DND-41 (cell line): ENCODE data around the gene FGFBP2.

Source experiments
- ATAC-seq: fragments of 200-7000 bp; cut with Tn5 transposase; 3 replicates; pipeline ENCODE4 v1.9.1; 2021; ENCODE audit warnings: low read depth; ENCODE audit not compliant: insufficient read depth
- DNase-seq: peaks from one replicate; pipeline ENCODE4 v3.0.0-alpha.2; 2020
- H2AFZ ChIP-seq: 2 replicates; pipeline ENCODE4 v1.6.0; 2012; ENCODE audit warnings: low read depth, low read length
- H3K27ac ChIP-seq: 2 replicates; pipeline ENCODE4 v1.5.1; 2012; ENCODE audit warnings: low read length, inconsistent platforms
- H3K27me3 ChIP-seq: fragments of 200-600 bp; sonication (generic); 2 replicates; pipeline ENCODE4 v1.6.0; 2012; ENCODE audit warnings: low read length, mild to moderate bottlenecking, inconsistent platforms; ENCODE audit not compliant: insufficient read depth, poor library complexity
- H3K36me3 ChIP-seq: 2 replicates; pipeline ENCODE4 v1.5.1; 2012; ENCODE audit warnings: low read length, inconsistent platforms; ENCODE audit not compliant: insufficient read depth
- H3K4me1 ChIP-seq: 2 replicates; pipeline ENCODE4 v1.5.1; 2012; ENCODE audit warnings: mild to moderate bottlenecking, low read length; ENCODE audit not compliant: insufficient read depth
- H3K4me2 ChIP-seq: 2 replicates; pipeline ENCODE4 v1.6.0; 2012; ENCODE audit warnings: mild to moderate bottlenecking, moderate library complexity, low read length, inconsistent platforms; ENCODE audit not compliant: insufficient read depth
- H3K4me3 ChIP-seq, 2 experiments: fragments of 200-600 bp in 1 of 2; shearing (Covaris generic) in 1 of 2; 2 replicates each; pipeline ENCODE4 v1.5.1; 2012 to 2016; ENCODE audit warnings: inconsistent platforms in 2 of 2, low read length in 2 of 2, mild to moderate bottlenecking in 2 of 2, low read depth in 1 of 2, moderate library complexity in 1 of 2
- H3K79me2 ChIP-seq: 2 replicates; pipeline ENCODE4 v1.6.0; 2012; ENCODE audit warnings: low read length, inconsistent platforms; ENCODE audit not compliant: insufficient read depth
- H3K9ac ChIP-seq: 2 replicates; pipeline ENCODE4 v1.6.0; 2012; ENCODE audit warnings: low read depth, mild to moderate bottlenecking, inconsistent platforms, low read length, moderate library complexity
- H3K9me3 ChIP-seq: 2 replicates; pipeline ENCODE4 v1.5.1; 2012; ENCODE audit warnings: low read length, moderate library complexity, mild to moderate bottlenecking, inconsistent platforms; ENCODE audit not compliant: insufficient read depth, severe bottlenecking
- H4K20me1 ChIP-seq: 2 replicates; pipeline ENCODE4 v1.6.0; 2012; ENCODE audit warnings: low read length; ENCODE audit not compliant: insufficient read depth
- EZH2 ChIP-seq: IDR thresholded peaks from 3 replicates; pipeline ENCODE4 v1.6.1; 2012; ENCODE audit warnings: borderline replicate concordance, low read depth, mild to moderate bottlenecking, moderate library complexity, low read length, inconsistent platforms; ENCODE audit not compliant: severe bottlenecking
- TF ChIP-seq, protein P1 (sequence below): IDR thresholded peaks from 2 replicates; pipeline ENCODE4 v1.5.1; 2012; ENCODE audit warnings: borderline replicate concordance, low read length, moderate library complexity, mild to moderate bottlenecking; ENCODE audit not compliant: poor library complexity, severe bottlenecking; ENCODE audit errors: extremely low read depth

Gene FGFBP2, protein sequence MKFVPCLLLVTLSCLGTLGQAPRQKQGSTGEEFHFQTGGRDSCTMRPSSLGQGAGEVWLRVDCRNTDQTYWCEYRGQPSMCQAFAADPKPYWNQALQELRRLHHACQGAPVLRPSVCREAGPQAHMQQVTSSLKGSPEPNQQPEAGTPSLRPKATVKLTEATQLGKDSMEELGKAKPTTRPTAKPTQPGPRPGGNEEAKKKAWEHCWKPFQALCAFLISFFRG

DNA sequence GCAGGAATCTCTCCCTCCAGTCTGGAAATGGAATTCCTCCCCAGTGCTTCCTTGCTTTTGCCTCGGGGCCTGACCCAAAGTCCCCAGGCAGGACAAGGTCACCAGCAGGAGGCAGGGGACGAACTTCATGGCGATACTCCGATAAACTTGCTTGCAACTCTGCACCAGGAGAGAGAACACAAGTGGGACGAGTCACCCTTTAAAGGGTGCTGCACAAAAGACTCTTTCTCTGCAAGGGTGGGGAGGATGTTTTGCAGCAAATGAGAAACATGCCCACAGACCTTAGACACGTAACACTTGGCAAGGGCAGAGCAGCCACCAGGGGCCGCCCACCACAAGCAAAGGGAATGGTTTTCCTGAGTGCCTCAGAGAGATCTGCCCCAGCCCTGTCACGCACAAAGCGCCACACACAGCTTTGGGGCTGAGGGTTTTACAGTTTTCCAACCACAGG, at the start of gene FGFBP2:
Gene FGFBP2, minus strand, starts transcription at position 175 of the 451 bp plus-strand sequence. Its CDS starts 46 bp downstream, at position 129.
- TF ChIP-seq, protein P1, sequence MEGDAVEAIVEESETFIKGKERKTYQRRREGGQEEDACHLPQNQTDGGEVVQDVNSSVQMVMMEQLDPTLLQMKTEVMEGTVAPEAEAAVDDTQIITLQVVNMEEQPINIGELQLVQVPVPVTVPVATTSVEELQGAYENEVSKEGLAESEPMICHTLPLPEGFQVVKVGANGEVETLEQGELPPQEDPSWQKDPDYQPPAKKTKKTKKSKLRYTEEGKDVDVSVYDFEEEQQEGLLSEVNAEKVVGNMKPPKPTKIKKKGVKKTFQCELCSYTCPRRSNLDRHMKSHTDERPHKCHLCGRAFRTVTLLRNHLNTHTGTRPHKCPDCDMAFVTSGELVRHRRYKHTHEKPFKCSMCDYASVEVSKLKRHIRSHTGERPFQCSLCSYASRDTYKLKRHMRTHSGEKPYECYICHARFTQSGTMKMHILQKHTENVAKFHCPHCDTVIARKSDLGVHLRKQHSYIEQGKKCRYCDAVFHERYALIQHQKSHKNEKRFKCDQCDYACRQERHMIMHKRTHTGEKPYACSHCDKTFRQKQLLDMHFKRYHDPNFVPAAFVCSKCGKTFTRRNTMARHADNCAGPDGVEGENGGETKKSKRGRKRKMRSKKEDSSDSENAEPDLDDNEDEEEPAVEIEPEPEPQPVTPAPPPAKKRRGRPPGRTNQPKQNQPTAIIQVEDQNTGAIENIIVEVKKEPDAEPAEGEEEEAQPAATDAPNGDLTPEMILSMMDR, result peak; percentile 64
- no peak for TF ChIP-seq EZH2
- no peaks in the 10 kb centered on the region for H3K79me2 ChIP-seq
- no peaks in the 10 kb centered on the region for H3K4me1 ChIP-seq
- no peak within 1 kb of the TSS; the same call in 1 of the 2 replicates for H2AFZ ChIP-seq
- H3K9me3 ChIP-seq, result no peaks in the 10 kb centered on the region
- no peaks in the 10 kb centered on the region for H3K36me3 ChIP-seq
- ATAC-seq (peak; percentile 83), DNase-seq (peak; percentile 59)
- no peak within 1 kb of the TSS for H3K4me2 ChIP-seq
- no peaks in the 10 kb centered on the region for H4K20me1 ChIP-seq
- H3K9ac ChIP-seq, result no peak within 1 kb of the TSS
- H3K4me3 ChIP-seq, result no peak within 1 kb of the TSS
- peaks cover 9% of the 10 kb centered on the region for H3K27me3 ChIP-seq
- H3K27ac ChIP-seq, result no peak within 1 kb of the TSS

- Histone ChIP-seq H3K4me2 (no peak overlapping the region), H3K79me2 (no peaks in the 10 kb centered on the region), H2AFZ (no peak overlapping the region), H3K27me3 (peaks cover 8% of the 10 kb centered on the region), H3K36me3 (no peaks in the 10 kb centered on the region), H3K4me3 (no peak overlapping the region), H3K4me1 (no peaks in the 10 kb centered on the region), H3K9ac (no peak overlapping the region), H3K27ac (no peak overlapping the region), H4K20me1 (no peaks in the 10 kb centered on the region), H3K9me3 (no peaks in the 10 kb centered on the region)
- DNase-seq (no peak), ATAC-seq (no peak)
- no peak for TF ChIP-seq EZH2
- TF ChIP-seq, protein P1, result no peak
These were observed 48.2 kb upstream of the FGFBP2 start for GRCh38 chr4:16011173-16011572.

- DNase-seq (no peak), ATAC-seq (no peak)
- Histone ChIP-seq H4K20me1 (no peaks in the 10 kb centered on the region), H3K4me3 (no peak overlapping the region), H3K27ac (no peak overlapping the region), H3K9ac (no peak overlapping the region), H3K79me2 (no peaks in the 10 kb centered on the region), H3K27me3 (peaks cover 8% of the 10 kb centered on the region), H2AFZ (no peak overlapping the region), H3K4me2 (no peak overlapping the region), H3K4me1 (no peaks in the 10 kb centered on the region), H3K9me3 (no peaks in the 10 kb centered on the region), H3K36me3 (no peaks in the 10 kb centered on the region)
- TF ChIP-seq, protein P1, result no peak
- no peak for TF ChIP-seq EZH2
These were observed 46.2 kb upstream of the FGFBP2 start for GRCh38 chr4:16009153-16009552.
